Pulmonary artery endothelial cell (primary cell): ENCODE measurements around the gene MATN1. TPM values are rescaled to one million over a fixed set of nuclear protein-coding genes. Genes with fewer than 3 reads are reported as not detected.
A peak's percentile ranks its signal among the peaks of the same experiment; 100 is the strongest.

Experiments used
- DNase-seq: peaks from one replicate; pipeline ENCODE4 v3.0.0-alpha.2; 2011; ENCODE audit warnings: low read depth, low spot score
- total RNA-seq: library from RNA; depleted of rRNA; stranded (reverse); fragments of >200 nt; gene quantifications from 2 replicates; pipeline ENCODE4 v1.2.3, GENCODE V29; 2014

Gene MATN1
- total RNA-seq, 1 donor from 2014 or later, result not detected

DNA sequence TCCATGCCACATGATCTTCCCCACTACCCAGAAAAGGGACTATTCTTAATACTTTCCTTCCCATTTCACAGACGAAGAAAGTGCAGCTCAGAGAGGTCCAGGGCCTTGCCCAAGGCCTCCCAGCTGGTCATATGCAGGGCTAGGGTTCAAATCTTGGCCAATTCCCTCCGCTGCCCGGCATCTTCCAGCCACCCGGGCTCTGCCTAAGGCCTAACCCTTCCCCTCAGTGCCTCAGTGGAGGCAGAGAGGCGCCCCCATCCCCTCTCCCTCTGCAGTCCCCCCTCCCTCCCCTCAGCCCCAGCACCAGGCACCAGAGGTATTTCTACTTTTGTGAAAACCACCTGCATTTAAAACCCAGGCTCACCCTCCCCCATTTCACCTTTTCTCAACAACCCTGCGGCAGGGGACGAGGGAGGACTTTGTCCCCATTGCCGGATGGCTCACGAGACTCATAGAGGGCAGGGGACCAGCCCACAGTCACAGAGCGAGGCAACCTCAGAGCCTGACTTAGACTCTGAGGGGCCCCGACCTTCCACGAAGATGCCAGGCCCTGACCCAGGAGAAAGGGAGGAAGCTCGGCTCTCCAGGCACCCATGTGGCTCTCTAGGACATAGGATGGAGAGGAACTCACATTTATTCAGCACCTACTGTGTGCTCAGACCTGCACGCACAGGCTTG is 21.9 kb upstream of the MATN1 start:
- no peak for DNase-seq

DNA sequence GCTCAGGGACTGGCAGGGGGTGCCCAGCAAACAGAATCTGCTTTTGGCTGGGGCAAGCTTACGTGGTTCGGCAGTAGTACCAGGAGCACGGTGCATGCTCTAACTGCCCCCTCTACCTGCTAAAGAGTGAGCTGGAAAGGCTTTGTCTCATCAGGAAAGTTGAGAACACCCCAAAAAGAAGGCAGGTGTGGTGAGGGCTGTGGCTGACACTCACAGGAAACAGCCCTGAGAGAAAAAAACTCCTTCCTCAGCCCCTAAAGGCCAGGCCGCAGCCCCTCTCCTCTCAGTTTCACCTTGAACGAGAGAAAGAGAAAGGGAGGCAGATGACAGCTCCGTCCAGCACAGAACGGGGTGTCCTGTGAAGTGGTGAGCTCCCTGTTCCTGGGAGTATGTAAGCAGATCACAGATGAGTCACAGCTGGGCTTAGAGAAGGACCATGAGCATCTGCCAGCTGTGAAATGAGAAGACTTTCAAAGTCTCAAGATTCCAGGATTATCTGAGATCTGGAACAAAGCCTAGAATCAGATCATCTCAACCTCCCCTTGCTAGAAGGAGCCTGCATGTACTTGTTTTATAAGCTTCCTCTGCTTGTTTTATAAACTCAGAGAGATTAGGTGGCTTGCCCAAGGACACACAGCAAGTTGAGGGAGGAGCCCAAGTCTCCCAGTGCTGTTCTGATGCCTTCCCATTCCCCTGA is 20.8 kb upstream of the MATN1 start:
- no peak for DNase-seq

DNA sequence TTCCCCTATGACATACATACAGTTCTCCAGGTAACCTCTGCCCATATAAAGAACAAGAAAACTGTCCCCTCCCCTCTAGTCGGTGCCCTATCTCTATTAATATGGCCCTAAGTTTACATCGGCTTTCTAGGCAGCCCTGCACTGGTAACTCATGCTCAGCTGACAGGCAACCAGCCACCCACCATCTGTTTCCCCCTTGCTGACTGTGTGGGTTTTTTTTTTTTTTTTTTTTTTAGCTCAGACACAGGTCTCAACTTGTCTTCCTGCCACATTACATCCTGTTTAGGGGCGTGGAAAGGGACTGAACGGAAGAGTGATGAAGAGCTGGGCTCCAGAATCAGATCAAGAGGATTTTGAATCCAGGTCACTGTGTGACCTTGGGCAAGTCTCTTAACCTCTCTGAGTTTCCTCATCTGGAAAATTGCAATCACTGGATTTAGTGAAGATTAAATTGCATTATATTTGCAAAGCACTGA is 20.2 kb upstream of the MATN1 start:
- DNase-seq, result peak; percentile 15

DNA sequence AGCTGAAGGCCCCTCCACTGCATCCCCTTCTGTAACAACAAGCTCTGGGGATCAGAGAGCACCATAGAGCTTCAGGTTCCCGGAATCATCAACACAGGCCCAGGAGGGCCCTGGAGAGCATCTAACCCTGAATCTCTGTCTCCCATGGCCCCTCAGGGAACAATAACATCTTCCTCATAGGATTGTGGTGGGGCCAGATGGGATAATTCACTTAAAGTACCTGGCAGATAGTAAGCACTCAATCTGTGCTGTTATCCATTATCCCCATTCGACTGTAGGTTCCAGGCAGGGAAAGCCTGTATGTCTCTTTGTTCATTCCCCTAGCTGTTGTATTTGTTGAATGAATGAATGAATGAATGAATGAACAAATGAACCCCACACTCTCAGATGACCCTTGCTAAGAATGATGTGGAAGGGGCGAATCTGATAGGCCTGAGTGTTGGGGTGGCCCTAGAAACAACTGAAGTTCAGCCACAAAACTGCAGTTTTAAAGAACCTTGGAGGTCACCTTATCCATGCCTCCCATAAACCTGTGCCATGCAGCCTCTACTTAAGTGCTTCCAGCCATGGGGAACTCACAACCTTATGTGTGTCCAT is 19.7 kb upstream of the MATN1 start:
- DNase-seq, result no peak

DNA sequence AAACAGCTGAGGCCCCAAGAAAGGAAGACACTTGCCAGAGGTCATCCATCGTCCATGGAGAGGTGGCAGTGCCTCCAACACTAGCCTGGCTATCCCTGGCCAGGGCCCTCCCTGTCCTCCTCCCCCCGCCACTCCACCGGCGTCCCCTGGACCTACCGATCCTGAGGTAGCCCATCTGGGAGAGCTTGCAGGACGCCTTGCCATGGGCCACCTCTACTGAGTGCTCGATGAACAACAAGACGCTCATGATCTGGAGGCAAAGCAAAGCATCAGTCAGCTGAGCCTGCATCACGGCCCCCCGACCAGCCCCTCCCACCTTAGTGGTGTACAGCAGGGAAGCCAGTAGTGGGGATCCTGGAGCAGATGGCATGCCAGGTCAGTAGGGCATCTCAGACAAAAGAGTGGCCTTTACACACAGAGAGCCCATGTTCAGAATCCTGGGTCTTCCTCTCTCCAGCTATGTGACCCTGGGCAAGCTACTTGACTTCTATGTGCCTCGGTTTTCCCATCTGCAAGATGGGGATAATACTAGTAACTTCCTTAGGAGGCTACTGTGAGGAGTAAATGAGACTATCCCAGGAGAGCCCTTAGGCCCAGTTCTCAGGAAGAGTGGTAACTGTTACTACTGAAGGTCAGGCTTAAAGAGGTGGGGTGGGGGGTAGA is 19.0 kb upstream of the MATN1 start:
- DNase-seq, result no peak

DNA sequence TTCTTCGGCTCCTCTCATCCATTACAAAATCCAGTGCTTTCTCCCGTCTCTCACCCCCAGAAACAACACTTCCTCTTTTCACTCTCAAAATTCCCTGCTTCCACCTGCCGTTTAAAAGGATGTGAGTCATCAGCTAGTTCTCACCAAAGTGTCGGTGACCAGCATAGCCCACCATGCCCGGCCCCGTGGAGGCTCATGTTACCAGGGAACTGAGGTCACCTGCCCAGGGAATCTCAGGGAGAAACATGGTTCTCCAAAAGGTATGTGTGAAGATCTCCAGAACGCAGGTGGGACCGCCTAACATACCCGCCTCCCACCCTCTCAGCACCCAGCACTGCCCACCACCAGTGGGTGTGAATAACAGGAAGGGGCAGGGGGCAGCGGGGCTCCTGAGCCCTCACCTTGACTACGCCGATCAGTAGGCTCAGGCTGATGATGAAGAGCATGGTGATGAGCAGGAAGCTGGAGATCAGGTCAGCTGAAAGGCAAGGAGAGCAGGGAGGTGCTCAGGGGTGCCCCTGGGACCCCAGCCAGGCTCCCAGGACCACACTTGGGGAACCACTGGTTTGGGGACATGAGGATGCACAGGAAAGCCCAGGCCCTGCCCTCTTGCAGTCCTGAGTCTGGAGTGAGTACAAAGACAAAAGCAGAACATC is 18.0 kb upstream of the MATN1 start:
- DNase-seq, result no peak

DNA sequence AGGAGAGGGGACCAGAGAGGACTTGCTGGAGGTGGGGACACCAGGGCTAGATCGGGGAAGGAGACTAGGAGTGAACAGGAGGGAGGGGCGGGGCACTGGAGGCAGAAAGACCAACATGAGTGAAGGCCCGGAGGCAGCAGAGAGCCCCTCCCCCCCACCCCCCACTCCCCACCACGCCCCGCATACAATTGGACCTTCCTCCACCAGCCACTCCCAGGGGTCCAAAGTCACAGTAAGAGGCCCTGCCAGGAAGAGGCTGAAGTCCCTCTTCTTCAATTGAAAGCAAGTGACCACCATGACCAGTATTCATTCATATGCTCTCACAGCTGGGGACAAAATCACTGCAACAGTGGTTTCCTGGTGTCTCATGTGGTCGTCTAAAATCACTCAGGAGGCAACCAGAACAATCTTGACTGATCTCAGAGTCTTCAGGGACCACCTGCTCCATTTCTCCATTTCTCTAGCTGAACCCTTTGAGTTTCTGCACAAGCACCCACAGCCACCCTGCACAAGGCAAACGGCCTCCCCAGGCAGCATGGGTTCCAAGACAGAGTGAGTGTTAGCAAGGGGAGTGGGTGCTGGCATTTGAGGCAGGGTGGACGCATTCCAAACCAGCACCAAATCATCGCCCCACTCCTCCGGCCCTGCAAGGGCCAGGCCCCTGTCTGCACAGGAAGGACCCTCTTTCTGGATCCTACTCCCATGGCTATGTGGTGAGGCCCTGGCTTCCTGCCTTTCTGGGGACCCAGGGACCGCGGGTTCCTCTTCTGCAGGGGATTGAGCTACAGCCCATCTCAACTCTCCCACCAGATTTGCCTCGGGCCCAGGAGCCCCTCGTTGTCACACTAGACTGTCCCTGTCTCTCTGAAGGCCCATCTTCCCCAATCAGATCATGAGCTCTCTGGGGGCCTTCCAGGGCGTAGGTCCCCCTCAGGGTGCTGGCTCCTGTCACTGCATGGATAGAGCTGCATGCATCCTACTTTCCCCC is 17.2 kb upstream of the MATN1 start:
- no peak for DNase-seq

DNA sequence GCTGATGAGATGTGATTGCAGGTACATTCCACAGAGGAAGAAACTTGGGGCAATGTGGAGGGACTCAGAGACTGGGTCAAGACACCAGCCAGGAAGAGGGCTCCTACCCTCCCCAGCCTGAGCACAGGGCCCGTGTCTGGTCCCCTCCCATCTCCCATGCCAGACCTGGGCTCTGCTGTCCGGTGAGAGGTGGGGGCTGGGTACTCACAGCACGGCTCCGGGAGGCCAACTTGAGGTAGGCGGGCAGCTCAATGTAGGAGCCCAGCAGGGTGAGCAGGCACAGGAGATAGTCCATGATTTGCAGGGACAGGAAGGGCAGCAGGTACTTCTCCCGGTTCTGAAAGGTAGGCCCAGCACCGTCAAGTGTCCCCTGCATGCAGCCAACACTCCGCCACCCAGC is 16.2 kb upstream of the MATN1 start:
- DNase-seq, result no peak

DNA sequence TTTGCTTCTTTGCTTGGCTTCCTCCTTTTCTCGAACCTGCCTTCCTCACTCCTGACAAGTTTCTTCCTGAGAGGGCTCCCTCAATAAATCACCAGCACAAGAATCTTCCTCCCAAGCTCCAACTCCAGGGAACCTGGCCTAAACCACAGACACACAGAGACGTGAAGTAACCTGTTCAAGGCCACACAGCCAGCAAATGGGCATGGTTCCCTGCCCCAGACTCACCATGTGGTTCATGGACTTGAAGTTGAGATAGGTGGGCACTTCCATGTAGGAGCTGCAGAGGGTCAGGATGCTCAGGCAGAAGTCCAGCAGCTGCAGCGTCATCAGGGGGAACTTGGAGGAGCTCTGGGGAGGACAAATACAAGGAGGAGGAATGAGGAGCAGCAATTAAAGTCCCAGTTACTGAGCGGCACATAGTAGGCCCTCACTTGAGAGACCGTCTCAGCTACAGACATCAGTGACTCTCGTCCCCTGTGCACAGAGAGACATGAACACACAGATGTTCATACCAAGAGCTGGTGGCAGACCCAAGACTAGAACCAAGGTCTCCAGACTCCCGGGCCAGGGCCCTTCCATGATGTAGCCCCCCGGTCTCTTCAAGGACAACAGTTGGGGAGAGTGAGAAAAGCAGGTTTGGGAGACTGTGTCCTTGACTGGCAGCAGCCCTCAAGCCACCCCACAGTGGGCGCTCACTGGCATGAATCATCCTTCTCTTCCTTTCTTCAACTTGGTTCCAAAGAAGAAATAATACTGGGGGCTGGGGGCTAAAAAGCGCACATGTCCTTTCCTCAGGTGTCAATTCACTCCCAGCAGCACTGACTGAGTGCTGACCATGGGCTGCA is 15.6 kb upstream of the MATN1 start:
- no peak for DNase-seq

DNA sequence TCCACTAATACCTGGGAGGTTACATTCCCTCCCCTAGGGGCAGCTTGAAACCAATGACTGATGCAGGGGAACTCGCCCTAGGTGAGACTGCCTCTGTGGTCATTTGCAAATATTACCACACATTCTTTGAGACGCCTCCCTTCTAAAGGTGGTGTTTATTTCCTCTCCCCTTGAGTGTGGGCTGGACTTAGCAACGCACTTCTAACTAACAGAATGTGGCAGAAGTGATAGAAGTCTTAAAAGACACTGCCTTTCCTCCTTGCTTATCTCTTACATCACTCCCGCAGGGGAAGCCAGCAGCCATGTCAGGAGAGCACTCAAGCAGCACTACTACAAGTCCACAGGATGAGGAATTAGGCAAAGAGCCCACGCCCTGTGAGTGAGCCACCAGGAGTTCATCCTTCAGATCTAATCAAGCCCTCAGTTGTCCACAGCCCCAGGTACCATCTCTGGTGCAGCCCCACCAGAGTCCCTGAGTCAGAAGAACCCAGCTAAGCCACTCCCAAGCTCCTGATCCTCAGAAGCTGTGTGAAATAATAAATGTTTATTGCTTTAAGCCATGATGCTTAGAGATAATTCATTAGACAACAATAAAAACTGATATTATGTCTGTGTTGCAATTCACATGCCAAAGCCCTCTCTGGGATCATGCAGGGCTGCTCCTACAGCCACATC is 14.8 kb upstream of the MATN1 start:
- no peak for DNase-seq

DNA sequence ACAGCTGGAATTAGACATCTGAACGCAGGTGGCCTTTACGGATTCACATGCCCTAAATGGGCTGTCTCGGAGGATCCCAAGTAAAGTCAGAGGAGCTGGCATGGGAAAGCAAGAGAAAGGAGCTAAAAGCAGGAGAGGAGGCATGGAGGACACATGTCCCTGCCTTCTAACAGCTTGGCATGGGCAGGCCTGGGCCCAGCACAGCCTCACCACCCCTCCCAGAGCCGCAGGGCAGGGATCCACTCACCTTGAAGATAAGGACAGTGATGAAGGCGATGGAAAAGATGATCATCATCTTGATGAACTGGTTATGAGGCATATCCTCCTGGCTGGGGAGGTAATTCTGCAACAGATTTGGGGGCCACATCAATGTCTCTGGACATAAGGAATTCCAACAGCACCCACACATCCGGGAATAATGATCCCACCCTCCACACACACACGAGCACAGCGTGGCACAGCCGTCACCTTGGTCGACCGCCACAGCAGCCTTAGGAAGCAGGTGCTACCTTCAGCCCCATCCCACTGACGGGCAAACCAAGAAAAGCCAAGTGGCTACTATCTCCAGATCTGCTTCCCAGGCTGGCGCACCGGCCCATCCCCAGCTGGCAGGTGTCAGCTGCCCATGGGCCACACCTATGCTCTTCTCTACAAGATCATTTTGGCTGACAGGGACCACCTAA is 14.1 kb upstream of the MATN1 start:
- no peak for DNase-seq

DNA sequence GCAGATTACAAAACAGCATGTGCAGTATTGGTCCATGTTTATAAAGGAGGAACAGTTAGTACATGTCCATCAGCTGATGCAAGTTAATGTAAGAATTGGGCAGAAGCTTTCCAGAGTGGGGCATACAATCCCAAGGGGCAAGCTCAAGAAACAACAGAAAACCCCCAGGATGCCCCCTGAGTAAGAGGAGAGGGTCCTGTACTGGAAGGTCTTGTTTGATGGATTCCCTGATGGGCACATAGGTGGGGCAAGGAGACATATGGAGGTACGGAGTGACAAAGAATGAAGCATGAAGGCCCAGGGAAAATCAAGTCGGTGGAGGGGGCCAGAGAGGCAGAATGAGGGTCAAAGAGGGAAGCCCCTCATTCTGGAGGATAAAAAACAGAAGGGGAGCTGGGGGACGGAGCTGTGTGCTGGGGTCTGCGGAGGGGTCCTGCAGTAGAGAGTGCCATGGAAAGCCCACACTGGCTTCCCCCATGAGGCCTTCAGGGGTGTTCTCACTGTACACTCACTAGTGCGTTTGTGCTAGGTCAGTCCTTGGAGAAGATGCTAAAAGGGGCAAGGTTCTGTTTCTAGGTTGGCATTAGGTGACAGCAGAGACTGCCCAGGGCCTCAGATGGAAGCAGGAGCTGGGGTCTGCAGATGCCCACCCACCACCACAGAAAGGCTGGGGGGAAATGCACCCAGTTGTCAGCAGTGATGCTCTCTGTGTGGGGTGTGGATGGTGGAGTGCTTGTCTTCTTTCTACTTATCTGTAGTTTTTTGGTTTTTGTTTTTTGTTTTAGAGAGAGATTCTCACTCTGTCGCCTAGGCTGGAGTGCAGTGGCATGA is 12.5 kb upstream of the MATN1 start:
- DNase-seq, result no peak

DNA sequence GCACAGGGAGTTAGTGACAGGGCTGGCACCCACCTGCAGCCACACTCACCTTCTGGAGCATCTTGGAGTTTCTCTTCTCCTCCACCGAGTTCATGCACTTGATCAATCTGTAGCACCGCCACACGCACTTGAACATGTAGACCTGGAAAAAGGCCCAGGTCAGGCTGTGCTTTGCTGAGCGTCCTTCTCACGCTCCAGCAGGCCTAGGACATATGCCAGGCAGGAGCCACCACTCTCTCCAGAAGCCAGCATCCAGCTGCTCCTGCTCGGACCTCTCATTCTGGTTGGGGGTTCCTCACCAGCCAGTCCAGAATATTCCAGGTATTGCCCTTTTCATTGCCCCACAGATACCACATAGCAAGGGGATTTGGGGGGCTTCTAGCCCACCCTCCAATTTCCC is 11.7 kb upstream of the MATN1 start:
- DNase-seq, result no peak

DNA sequence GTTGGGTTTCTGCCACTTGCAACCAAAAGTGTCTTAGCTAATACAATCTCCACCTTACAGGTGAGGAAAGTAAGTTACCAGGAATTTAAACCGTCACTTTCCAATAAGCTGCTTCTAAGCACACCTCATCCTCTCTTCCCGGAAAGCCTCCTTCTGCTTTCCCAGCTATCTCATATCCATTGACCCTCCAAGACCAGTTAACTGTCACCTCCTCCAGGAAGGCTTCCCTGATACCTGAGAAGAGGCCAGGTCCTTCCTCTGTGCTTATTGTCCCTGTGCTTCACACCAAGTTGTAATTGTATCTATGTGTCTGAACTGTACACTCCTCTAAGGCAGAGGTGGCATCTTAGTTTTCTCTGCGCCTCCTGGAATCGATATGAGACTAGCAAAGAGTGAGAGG is 11.2 kb upstream of the MATN1 start:
- no peak for DNase-seq

DNA sequence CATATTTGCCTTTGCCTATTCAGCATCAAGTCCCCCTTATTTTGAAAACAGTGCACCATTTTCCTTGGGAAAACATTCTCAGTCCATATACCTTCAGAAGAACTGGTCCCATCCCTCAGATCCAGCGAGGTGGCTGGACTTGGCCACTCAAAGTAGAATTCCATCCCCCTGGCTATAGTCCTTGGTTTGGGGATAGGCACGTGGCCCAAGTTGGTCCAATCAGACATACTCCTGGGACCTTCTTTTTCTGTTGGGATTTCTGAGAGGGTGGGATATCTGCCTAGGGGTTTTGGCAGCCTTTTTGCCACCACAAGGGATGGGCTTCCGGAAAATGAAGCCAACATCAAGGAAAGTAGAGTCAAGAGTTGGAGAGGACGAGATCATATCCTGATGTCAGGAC is 10.7 kb upstream of the MATN1 start:
- DNase-seq, result no peak

DNA sequence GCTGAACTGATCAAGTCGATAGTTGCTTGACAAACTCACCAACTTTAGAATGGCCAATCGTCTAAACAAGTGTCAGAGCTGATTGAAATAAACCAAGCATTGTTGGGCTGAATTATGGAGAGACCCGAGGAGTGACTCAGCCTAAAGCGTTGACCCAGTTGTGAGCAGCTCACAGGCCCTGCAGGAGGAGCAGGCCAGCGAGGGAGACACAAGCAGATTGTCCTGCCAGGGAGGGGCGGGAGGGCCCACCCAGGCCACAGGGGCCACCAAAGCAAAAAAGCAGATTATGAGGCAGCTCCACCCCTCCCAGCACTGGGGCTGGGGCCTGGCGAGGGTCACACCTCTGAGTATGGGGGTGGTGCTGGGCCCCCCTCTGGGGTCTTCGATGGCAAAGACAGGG is 10.1 kb upstream of the MATN1 start:
- DNase-seq, result no peak

DNA sequence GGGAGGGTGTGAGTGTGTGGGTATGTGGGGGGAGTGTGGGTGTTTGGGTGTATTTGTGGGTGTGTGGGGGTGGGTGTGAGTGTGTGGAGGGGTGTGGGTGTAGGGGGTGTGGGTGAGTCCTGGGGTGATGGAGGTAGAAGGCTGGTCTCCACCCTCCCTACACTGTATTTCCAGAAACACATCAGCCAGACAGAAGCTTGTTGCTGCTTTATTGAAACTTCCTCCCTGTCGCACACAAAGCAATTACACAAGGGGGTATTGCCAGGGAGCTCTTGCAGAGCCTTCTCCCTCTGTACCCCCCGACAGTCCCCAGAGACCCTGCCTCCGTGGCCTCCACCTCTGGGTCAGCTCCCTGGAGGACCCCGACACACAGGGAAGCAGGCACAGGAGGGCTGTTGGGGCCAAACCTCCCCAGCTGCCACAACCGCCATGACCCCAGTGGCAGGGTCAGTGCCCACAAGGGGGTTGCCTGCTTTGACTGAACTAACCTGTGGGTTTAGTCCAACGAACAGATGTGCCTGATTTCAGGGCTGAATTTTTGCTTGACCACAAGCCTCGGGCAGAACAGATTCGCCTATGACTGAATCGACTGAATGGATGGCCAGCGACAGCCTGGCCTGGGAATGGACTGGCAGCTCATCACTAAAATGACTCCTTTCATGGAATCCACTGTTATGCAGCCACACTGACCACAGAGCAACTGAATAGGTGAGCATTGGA is 9.1 kb upstream of the MATN1 start:
- no peak for DNase-seq
